Ovary (tissue), 10 donors: ENCODE measurements around the gene PCSK2. TPM values are rescaled to one million over a fixed set of nuclear protein-coding genes. Genes with fewer than 3 reads are reported as not detected.
A peak's percentile ranks its signal among the peaks of the same experiment; 100 is the strongest.

Experiments used
- DNase-seq, 5 donors: peaks; one replicate each; pipeline ENCODE4 v3.0.0-alpha.2; 2019 to 2020
- H3K27ac ChIP-seq, 2 donors: fragments of 200-600 bp; one replicate each; pipeline versions ENCODE4 v1.5.1 to v1.8.0; 2019 to 2022
- H3K27me3 ChIP-seq: fragments of 200-600 bp; one replicate; pipeline ENCODE4 v1.8.0; 2022
- H3K36me3 ChIP-seq: fragments of 200-600 bp; sonication (generic); one replicate; pipeline ENCODE4 v1.5.1; 2019
- H3K4me1 ChIP-seq: one replicate; pipeline ENCODE4 v1.8.1; 2013; ENCODE audit warnings: mild to moderate bottlenecking, moderate library complexity; ENCODE audit not compliant: insufficient read depth
- H3K4me3 ChIP-seq: fragments of 200-600 bp; sonication (generic); one replicate; pipeline ENCODE4 v1.5.1; 2017
- H3K9me3 ChIP-seq, 2 donors: fragments of 200-600 bp in 1 of 2; sonication (generic) in 1 of 2; one replicate each; pipeline versions ENCODE4 v1.5.1 to v1.8.1; 2013 to 2019; ENCODE audit warnings: mild to moderate bottlenecking in 1 of 2, moderate library complexity in 1 of 2
- CTCF ChIP-seq, 3 donors: fragments of 450-650 bp in 2 of 3; fragments of 200-600 bp in 1 of 3; IDR thresholded peaks; one replicate each; pipeline versions ENCODE4 v1.5.1 to v1.8.0; 2016 to 2022; ENCODE audit warnings: antibody characterized with exemption in 3 of 3, mild to moderate bottlenecking in 1 of 3
- EP300 ChIP-seq: sonication (generic); formaldehyde crosslinking; IDR thresholded peaks from one replicate; pipeline ENCODE4 v1.6.1; 2017; ENCODE audit warnings: antibody characterized with exemption
- POLR2A ChIP-seq: fragments of 450-650 bp; IDR thresholded peaks from one replicate; pipeline ENCODE4 v1.6.1; 2017; ENCODE audit warnings: antibody characterized with exemption, mild to moderate bottlenecking, moderate library complexity
- WGBS, 3 donors: extraction: QIAGEN DNeasy Blood & Tissue Kit in 1 of 3; methylation state at CpG; one replicate each; pipeline versions ENCODE4 v1.1.5 to v1.1.7; 2013 to 2017; 5-methylcytosine and 5-hydroxymethylcytosine counted together
- intact Hi-C, 4 donors: fragments of 100-400 bp; cut with DNase I; formaldehyde crosslinking; loops; one replicate each; pipeline versions ENCODE4 v1.11.0 to v1.15.1; 2022 to 2023
- long read RNA-seq, 3 donors: library from polyadenylated mRNA in 2 of 3; unstranded in 2 of 3; transcript quantifications; one replicate each; pipeline ENCODE4 v2.0.0 and lab custom pipeline, GENCODE V29; 2021 to 2026
- polyA plus RNA-seq, 2 donors: library from polyadenylated mRNA; stranded (reverse); fragments of 200-250 nt in 1 of 2; fragments of 350-450 nt in 1 of 2; fragmentation: Illumina TruSeq in 1 of 2; extraction: RNeasy Lipid Tissue Mini Kit (QIAGEN cat#74804) in 1 of 2; gene quantifications; one replicate each; pipeline ENCODE4 v1.2.3, GENCODE V29; 2013 to 2014
- total RNA-seq, 7 donors: library from RNA; depleted of rRNA in 2 of 7; stranded (reverse); fragments of >200 nt in 2 of 7; fragmentation: NEBNext Ultra II Directional in 3 of 7; extraction: Animal tissue kit (Norgen Biotek cat#: 25700) in 3 of 7; gene quantifications; one replicate each; pipeline versions ENCODE4 v1.1.0 to v1.2.4, GENCODE V29; 2016 to 2023
- donor health status: DM: no; HTN: no; CAD: no; lungs with moderate emphysema.
- donor health status: DM: no; HTN: no; CAD: no.
- donor health status: Bipolar disorder and iron deficiency.
- donor health status: DM: yes; HTN: yes; CAD: no.
- donor health status: DM: no; HTN: no; CAD: no.
- donor health status: DM: yes; HTN: yes; CAD: no.

The PCSK2 gene
- total RNA-seq: 10 to 100 TPM in 4 of 7 donors, 1 to 10 TPM in 3; 3.0 to 27.8 (median 11.1) TPM
- polyA plus RNA-seq: 1 to 10 TPM; 5.4 to 6.7 TPM
- long read RNA-seq, donor 1, full-length matches to known transcripts: 99 of 115 reads
- long read RNA-seq, donor 1, partial matches to known transcripts: 11 of 115 reads
- long read RNA-seq, donor 1, other reads (novel, unspliced or antisense): 5 of 115 reads
- long read RNA-seq, donor 2, full-length matches to known transcripts: 2 of 2 reads
- long read RNA-seq, donor 2, partial matches to known transcripts: 0 of 2 reads
- long read RNA-seq, donor 2, other reads (novel, unspliced or antisense): 0 of 2 reads
- long read RNA-seq, donor 3, full-length matches to known transcripts: 29 of 39 reads
- long read RNA-seq, donor 3, partial matches to known transcripts: 8 of 39 reads
- long read RNA-seq, donor 3, other reads (novel, unspliced or antisense): 2 of 39 reads

DNA sequence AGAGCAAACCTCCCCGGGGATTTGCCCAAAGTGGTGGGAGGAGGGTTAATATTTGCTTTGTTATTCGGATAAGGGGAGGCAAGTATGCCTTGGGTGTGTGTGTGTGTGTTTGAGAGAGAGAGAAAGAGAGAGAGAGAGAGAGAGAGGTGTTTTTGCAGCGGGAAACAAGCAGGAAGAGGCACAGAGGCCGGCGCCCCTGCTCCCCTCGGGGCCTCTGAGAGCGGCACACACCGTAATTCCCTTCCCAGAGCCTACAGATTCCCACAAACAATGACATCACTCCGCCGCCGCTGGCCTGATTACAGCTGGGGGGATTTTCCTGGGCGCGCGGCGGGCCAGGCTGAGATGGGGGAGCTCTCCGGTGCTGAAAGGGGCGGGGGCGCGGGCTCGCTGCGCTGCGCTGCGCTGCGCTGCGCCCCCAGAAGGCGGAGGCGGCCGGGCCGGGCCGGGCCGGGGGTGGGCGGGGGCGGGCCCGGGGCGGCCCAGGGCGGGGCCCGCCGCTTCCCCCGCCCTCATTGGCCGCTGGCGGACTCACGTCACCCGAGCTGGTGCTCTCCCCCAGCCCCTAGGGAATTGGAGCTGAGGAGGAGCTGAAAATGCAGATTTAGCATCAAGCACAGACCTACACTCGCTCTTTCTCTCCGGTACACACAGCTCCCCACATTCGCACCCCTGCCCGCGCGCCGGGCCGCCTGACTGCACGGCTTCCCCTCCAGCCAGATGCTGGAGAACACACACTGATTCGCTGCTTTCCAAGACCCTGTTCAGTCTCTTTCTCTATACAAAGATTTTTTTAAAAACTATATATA, at the start of gene PCSK2:
TSS of gene PCSK2 (plus strand) at position 631 of the 809 bp plus-strand sequence. CDS start 266 bp downstream, outside the sequence.
- Histone ChIP-seq H3K27me3 (no peaks in the 10 kb centered on the region), H3K27ac (no peak within 1 kb of the TSS), H3K4me3 (peak within 1 kb of the TSS; percentile 36), H3K4me1 (peaks cover 7% of the 10 kb centered on the region), H3K36me3 (no peaks in the 10 kb centered on the region), H3K9me3 (no peaks in the 10 kb centered on the region)
- 1 to 2% (median 1%) methylated on average over 39 to 53 of the region's 53 CpGs for WGBS, 3 donors
- TF ChIP-seq CTCF (IDR thresholded peaks at IDR 0.05) (no peak), POLR2A (peak; percentile 48)
- intact Hi-C loops: no loop called here
- DNase-seq: peak; percentile 80 to 89 (median 85)

DNA sequence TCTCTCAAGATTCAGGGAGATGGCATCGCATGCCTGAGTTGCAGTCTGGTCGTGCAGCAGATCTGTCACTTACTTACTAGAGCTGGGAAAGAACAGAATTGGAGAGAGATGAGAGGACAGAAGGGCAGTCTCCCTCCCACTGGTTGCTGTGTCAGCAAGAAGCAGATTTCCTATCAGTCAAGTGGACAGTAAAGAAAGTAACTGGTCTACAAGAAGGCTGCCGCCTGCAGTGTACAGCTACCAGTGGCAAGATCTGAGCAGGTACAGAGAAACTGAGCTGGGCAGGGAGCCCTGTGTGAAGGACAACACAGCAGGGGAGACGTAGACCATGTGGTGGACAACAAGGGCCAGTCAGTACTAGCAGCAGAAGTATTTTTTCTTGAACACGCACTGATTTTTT, 49.5 kb upstream of the PCSK2 start:
- 44 to 51% (median 47%) methylated on average over 5 of the region's 5 CpGs for WGBS, 3 donors
- Histone ChIP-seq H3K27ac (no peak overlapping the region), H3K4me1 (peaks cover 1% of the 10 kb centered on the region), H3K36me3 (no peaks in the 10 kb centered on the region), H3K4me3 (no peak overlapping the region), H3K9me3 (peaks cover 0 to 3% of the 10 kb centered on the region in 2 donors), H3K27me3 (no peaks in the 10 kb centered on the region)
- peak in 1 of 5 donors; percentile 18 for DNase-seq
- no peak for TF ChIP-seq CTCF (IDR thresholded peaks at IDR 0.05)
- TF ChIP-seq EP300: no peak
- TF ChIP-seq POLR2A: no peak
- intact Hi-C loops: no loop called here

DNA sequence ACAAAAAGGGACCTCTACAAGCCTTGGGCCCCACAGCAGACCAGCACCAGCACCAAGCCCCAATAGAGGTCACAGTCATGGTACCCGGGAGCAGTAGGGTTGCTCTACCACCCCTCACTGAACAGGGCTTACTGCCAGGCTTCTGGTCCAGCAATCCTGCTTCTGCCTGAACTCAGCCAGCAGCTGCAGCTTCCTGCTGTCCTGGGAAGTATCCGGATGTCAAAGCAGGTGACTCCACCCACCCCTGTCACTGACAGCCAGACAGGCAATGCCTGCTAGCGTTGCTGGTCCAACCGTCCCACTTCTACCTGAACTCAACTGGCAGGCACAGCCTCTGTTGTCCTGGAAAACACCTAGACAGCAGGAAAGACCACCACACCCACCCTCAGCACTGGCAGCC, 47.0 kb upstream of the PCSK2 start:
- DNase-seq: no peak
- Histone ChIP-seq H3K27ac (no peak overlapping the region), H3K27me3 (no peaks in the 10 kb centered on the region), H3K36me3 (no peaks in the 10 kb centered on the region), H3K4me1 (peaks cover 1% of the 10 kb centered on the region), H3K4me3 (no peak overlapping the region), H3K9me3 (peaks cover 0 to 3% of the 10 kb centered on the region in 2 donors)
- TF ChIP-seq EP300 (no peak), POLR2A (no peak), CTCF (IDR thresholded peaks at IDR 0.05) (no peak)
- intact Hi-C loops: no loop called here
- 62 to 68% (median 68%) methylated on average over 4 of the region's 4 CpGs for WGBS, 3 donors

DNA sequence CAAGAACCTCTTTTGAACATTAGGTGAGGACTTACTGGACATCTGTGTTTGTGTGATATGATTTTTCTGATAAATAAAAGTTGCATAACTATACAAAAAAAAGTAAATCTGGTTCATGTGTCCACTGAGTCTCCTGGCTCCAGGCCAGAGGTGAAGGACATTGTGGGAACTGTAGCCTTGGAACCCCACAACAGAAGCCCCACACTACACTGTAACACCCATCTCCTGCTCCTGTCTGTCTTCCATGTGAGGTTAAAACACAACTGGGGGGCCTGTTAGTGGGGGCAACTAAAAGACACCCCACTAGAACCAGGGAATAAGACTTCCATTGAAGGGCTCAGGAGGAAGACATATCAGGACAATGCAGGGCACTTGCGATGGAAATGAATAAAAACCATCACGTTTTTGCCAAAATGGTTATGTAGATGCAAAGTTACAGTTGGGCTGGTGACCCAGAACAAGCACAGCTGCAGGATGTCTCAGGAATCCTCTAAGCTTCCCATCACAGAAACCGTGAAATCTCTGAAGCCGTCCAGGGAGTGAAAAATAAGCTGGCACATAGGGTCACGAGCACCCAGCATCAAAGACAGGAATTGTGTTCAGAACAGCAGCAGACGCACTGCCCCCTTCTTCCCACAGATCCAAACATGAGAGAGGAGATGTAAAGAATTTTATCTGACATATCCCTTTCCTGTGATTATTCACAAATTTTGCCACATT, 36.7 kb upstream of the PCSK2 start:
- Histone ChIP-seq H3K36me3 (no peaks in the 10 kb centered on the region), H3K27me3 (no peaks in the 10 kb centered on the region), H3K9me3 (no peaks in the 10 kb centered on the region), H3K27ac (no peak overlapping the region), H3K4me3 (no peak overlapping the region), H3K4me1 (no peaks in the 10 kb centered on the region)
- no peak for TF ChIP-seq CTCF (IDR thresholded peaks at IDR 0.05)
- TF ChIP-seq POLR2A: no peak
- TF ChIP-seq EP300: no peak
- WGBS, 3 donors: 15 to 18% (median 15%) methylated on average over 6 of the region's 6 CpGs
- intact Hi-C loops: no loop called here
- DNase-seq: no peak
